Suprapubic skin (tissue), 4 donors: ENCODE measurements around the gene PCDHGA2.

Experiments
- CTCF ChIP-seq, 2 donors: fragments of 200-600 bp in 1 of 2; fragments of 450-650 bp in 1 of 2; sonication (generic) in 1 of 2; IDR thresholded peaks; one replicate each; pipeline ENCODE4 v1.5.1; 2016 to 2019; ENCODE audit warnings: antibody characterized with exemption in 2 of 2, mild to moderate bottlenecking in 1 of 2, moderate library complexity in 1 of 2
- EP300 ChIP-seq: sonication (generic); formaldehyde crosslinking; IDR thresholded peaks from one replicate; pipeline ENCODE4 v1.6.1; 2017; ENCODE audit warnings: antibody characterized with exemption
- POLR2AphosphoS5 ChIP-seq, 3 donors: sonication (generic); formaldehyde crosslinking; IDR thresholded peaks; one replicate each; pipeline ENCODE4 v1.6.1; 2017; ENCODE audit warnings: antibody characterized with exemption in 3 of 3

GRCh38 chr5:141366016-141366896, 27.7 kb downstream of the PCDHGA2 start:
- TF ChIP-seq CTCF (IDR thresholded peaks at IDR 0.05) (no peak), EP300 (no peak), POLR2AphosphoS5 (IDR thresholded peaks at IDR 0.05) (no peak)
